Right lung (tissue), 5 donors: ENCODE measurements around the gene NEURL2. TPM values are rescaled to one million over a fixed set of nuclear protein-coding genes. Genes with fewer than 3 reads are reported as not detected.

ENCODE experiments used
- DNase-seq, 2 donors: peaks; one replicate each; pipeline ENCODE4 v3.0.0-alpha.2; 2013
- polyA plus RNA-seq, 5 donors: library from polyadenylated mRNA; unstranded; fragments of 120-200 nt; gene quantifications; one replicate each; pipeline versions ENCODE4 v1.2.1 to v1.2.3, GENCODE V29; 2013; ENCODE audit warnings: inconsistent platforms in 1 of 5, low replicate concordance in 1 of 5; ENCODE audit not compliant: insufficient read length in 5 of 5, insufficient read depth in 1 of 5

The NEURL2 gene
- polyA plus RNA-seq, 5 donors: 3.4 to 5.2 (median 4.2) TPM

DNA sequence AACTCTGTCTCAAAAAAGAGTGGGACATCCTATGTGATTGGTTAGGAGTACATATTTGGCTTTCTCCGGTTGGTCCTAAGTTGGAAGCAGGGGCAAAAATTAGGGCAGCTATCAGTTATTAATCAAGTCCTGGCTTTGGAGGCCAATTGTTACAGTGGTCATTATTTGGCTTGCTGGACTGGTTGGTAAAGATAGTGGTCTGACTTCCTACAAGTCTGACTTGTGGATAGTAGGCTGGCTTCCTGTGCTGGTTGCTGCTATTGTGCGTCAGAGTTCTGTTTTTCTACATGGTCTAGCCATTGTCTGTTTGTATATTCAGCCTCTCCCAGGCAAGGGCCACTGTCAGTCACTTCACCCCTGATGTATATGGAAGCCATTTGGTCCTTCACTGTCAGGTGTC, 40.8 kb downstream of the NEURL2 start:
- DNase-seq: no peak

GRCh38 chr20:45848969-45849582, 41.9 kb downstream of the NEURL2 start:
- DNase-seq: no peak

- DNase-seq: no peak
These were observed 42.6 kb downstream of the NEURL2 start for GRCh38 chr20:45848421-45848820.

GRCh38 chr20:45845452-45845851, 45.6 kb downstream of the NEURL2 start:
- DNase-seq: no peak

DNA sequence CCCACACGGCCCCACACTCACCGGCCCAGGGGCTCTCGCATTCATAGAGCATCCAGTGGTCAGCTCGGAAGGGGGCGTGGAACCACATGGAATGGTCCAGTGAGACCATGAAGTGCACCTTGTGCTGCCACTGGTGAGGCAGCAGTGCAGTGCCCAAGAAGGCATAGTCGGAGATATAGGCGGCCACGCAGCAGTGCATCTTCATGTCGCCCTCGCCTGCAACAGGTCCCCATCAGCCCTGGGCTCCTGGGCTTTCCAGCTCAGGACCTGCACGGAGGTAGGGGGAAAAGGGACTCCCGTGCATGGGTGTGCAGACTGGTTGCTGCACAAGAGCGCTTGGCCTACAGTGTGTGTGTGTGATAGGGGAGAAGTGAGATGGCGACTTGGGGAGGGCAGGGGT, 47.5 kb downstream of the NEURL2 start:
- DNase-seq: no peak

- no peak for DNase-seq
These were observed 48.7 kb downstream of the NEURL2 start for GRCh38 chr20:45842169-45842812.

- DNase-seq: no peak
These were observed 49.4 kb downstream of the NEURL2 start for GRCh38 chr20:45841407-45842129.

DNA sequence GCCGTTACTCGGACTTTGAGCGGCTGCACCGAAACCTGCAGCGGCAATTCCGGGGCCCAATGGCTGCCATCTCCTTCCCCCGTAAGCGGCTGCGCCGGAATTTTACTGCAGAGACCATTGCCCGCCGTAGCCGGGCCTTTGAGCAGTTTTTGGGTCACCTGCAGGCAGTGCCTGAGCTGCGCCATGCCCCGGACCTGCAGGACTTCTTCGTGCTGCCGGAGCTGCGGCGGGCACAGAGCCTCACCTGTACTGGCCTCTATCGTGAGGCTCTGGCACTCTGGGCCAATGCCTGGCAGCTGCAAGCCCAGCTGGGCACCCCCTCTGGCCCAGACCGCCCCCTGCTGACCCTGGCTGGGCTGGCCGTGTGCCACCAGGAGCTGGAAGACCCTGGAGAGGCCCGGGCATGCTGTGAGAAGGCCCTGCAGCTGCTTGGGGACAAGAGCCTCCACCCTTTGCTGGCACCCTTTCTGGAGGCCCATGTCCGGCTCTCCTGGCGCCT, 50.3 kb downstream of the NEURL2 start:
- DNase-seq: no peak

Other genes with a start within 250 kb of the NEURL2 start
- gene WFDC11, start 221.0 kb downstream of the NEURL2 start, polyA plus RNA-seq: not detected
- gene WFDC13, start 189.2 kb downstream of the NEURL2 start, polyA plus RNA-seq: not detected
- not detected for gene WFDC10B, start 186.2 kb downstream of the NEURL2 start, polyA plus RNA-seq
- gene SPINT4, start 168.9 kb downstream of the NEURL2 start, polyA plus RNA-seq: not detected
- 1 to 10 TPM in 2 of 5 donors, under 1 TPM in 3; 0.20 to 1.3 (median 0.71) TPM for gene WFDC3, start 99.3 kb downstream of the NEURL2 start, polyA plus RNA-seq
- 10 to 100 TPM; 26.4 to 36.0 (median 28.9) TPM for gene DNTTIP1, start 99.3 kb downstream of the NEURL2 start, polyA plus RNA-seq
- gene UBE2C, start 78.6 kb downstream of the NEURL2 start, polyA plus RNA-seq: 100 to 1,000 TPM in 1 of 5 donors, 10 to 100 TPM in 4; 43.4 to 104 (median 68.6) TPM
- gene TNNC2, start 63.9 kb downstream of the NEURL2 start, polyA plus RNA-seq: 100 to 1,000 TPM in 1 of 5 donors, 1 to 10 TPM in 2, under 1 TPM in 2; 0.29 to 321 (median 3.0) TPM
- gene SNX21, start 57.4 kb downstream of the NEURL2 start, polyA plus RNA-seq: 10 to 100 TPM; 13.0 to 22.5 (median 17.7) TPM
- 10 to 100 TPM; 19.2 to 28.4 (median 22.0) TPM for gene ACOT8, start 33.8 kb downstream of the NEURL2 start, polyA plus RNA-seq
- gene ZSWIM3, start 33.6 kb downstream of the NEURL2 start, polyA plus RNA-seq: 1 to 10 TPM; 5.0 to 5.9 (median 5.4) TPM
- 10 to 100 TPM; 12.0 to 15.5 (median 14.3) TPM for gene ZSWIM1, start 10.0 kb downstream of the NEURL2 start, polyA plus RNA-seq
- gene SPATA25, start 3.6 kb downstream of the NEURL2 start, polyA plus RNA-seq: 1 to 10 TPM; 1.3 to 3.6 (median 3.4) TPM
- 10 to 100 TPM; 69.0 to 75.0 (median 72.0) TPM for gene CTSA, start 127 bp upstream of the NEURL2 start, polyA plus RNA-seq
- gene PLTP, start 20.9 kb upstream of the NEURL2 start, polyA plus RNA-seq: 10 to 100 TPM; 36.4 to 72.4 (median 44.1) TPM
- 10 to 100 TPM; 35.5 to 51.2 (median 44.2) TPM for gene PCIF1, start 43.5 kb upstream of the NEURL2 start, polyA plus RNA-seq
- 10 to 100 TPM; 15.0 to 21.3 (median 16.9) TPM for gene ZNF335, start 81.0 kb upstream of the NEURL2 start, polyA plus RNA-seq
- gene MMP9, start 117.7 kb upstream of the NEURL2 start, polyA plus RNA-seq: under 1 TPM; 0.38 to 0.53 (median 0.46) TPM
- gene SLC12A5, start 138.0 kb upstream of the NEURL2 start, polyA plus RNA-seq: 1 to 10 TPM; 1.1 to 2.3 (median 1.7) TPM
- gene NCOA5, start 198.8 kb upstream of the NEURL2 start, polyA plus RNA-seq: 10 to 100 TPM; 45.0 to 58.9 (median 49.9) TPM
- gene CD40, start 227.1 kb upstream of the NEURL2 start, polyA plus RNA-seq: 10 to 100 TPM; 13.7 to 19.4 (median 17.1) TPM